HCT116 (cell line): ENCODE results near the gene OIP5. TPM values are rescaled to one million over a fixed set of nuclear protein-coding genes. Genes with fewer than 3 reads are reported as not detected.

Experiments used
- ATAC-seq: fragments of 200-7000 bp; cut with Tn5 transposase; 2 replicates; pipeline ENCODE4 v1.9.1; 2020; ENCODE audit warnings: mild to moderate bottlenecking, moderate library complexity
- BruUV-seq: library from RNA; stranded (reverse); fragments of 400-500 nt; replicated peaks from 2 replicates; lab custom pipeline; 2021; lab: Mats Ljungman, UMichigan
- CTCF ChIA-PET: fragments of 300-600 bp; sonication (Branson Sonifier 250); formaldehyde crosslinking; loops from one replicate; lab custom pipeline; 2021; ENCODE audit warnings: antibody characterized with exemption; lab: Charles Lee
- POLR2A ChIA-PET: fragments of 300-600, 350-600 bp; sonication (Branson Sonifier 250); formaldehyde crosslinking; loops from one replicate; lab custom pipeline; 2021; ENCODE audit warnings: antibody characterized with exemption; lab: Charles Lee
- RAD21 ChIA-PET, 2 experiments: fragments of 300-600 bp; sonication (Branson Sonifier 250); formaldehyde crosslinking; loops; one replicate each; lab custom pipeline; 2023; ENCODE audit warnings: low total read pairs in 2 of 2; ENCODE audit not compliant: uncharacterized antibody in 2 of 2, unreplicated experiment in 2 of 2, low non-redundant PET in 1 of 2; lab: Charles Lee
- DNase-seq: peaks from one replicate; pipeline ENCODE4 v3.0.0-alpha.2; 2010; ENCODE audit warnings: low read depth, low spot score
- H2AFZ ChIP-seq: fragments of 200-600 bp; shearing (Covaris generic), sonication (generic); 2 replicates; pipeline ENCODE4 v1.6.1; 2017; ENCODE audit warnings: low read depth, mixed run types, mixed read lengths, antibody characterized with exemption, low read length; ENCODE audit not compliant: poor library complexity, severe bottlenecking
- H3K27ac ChIP-seq: 2 replicates; pipeline ENCODE4 v1.5.1; 2012; ENCODE audit warnings: low read depth, low read length
- H3K27me3 ChIP-seq: fragments of 200-600 bp; sonication (generic); 2 replicates; pipeline ENCODE4 v1.6.1; 2016; ENCODE audit warnings: mixed run types, low read length, mixed read lengths; ENCODE audit not compliant: insufficient read depth
- H3K36me3 ChIP-seq, 2 experiments: fragments of 200-500 bp in 1 of 2; fragments of 200-600 bp in 1 of 2; sonication (Bioruptor generic) in 1 of 2; sonication (generic) in 1 of 2; 2 replicates each; pipeline versions ENCODE4 v1.5.1 to v1.6.1; 2014 to 2016; ENCODE audit warnings: low read length in 2 of 2, inconsistent platforms in 1 of 2, mixed read lengths in 1 of 2, mixed run types in 1 of 2; ENCODE audit not compliant: insufficient read depth in 2 of 2, control insufficient read depth in 1 of 2
- H3K4me1 ChIP-seq, 2 experiments: fragments of 200-600 bp in 1 of 2; sonication (generic) in 1 of 2; 2 replicates each; pipeline versions ENCODE4 v1.5.1 to v1.6.1; 2012 to 2017; ENCODE audit warnings: low read length in 2 of 2, inconsistent platforms in 1 of 2, mild to moderate bottlenecking in 1 of 2, mixed read lengths in 1 of 2, mixed run types in 1 of 2, moderate library complexity in 1 of 2; ENCODE audit not compliant: insufficient read depth in 2 of 2, control insufficient read depth in 1 of 2
- H3K4me2 ChIP-seq: fragments of 200-600 bp; sonication (generic); 2 replicates; pipeline ENCODE4 v1.6.1; 2017; ENCODE audit warnings: mixed run types, low read length, mixed read lengths
- H3K4me3 ChIP-seq, 2 experiments: fragments of 200-600 bp in 1 of 2; sonication (generic) in 1 of 2; replicated peaks in 1 of 2; 2 replicates each; pipeline ENCODE4 v1.5.1; 2011 to 2016; ENCODE audit warnings: low read length in 2 of 2, control low read depth in 1 of 2, low read depth in 1 of 2, mild to moderate bottlenecking in 1 of 2, mixed read lengths in 1 of 2, mixed run types in 1 of 2
- H3K79me2 ChIP-seq: fragments of 200-600 bp; sonication (generic); 2 replicates; pipeline ENCODE4 v1.6.1; 2017; ENCODE audit warnings: mild to moderate bottlenecking, mixed run types, low read length, moderate library complexity, mixed read lengths; ENCODE audit not compliant: insufficient read depth
- H3K9ac ChIP-seq: fragments of 200-600 bp; sonication (generic); 2 replicates; pipeline ENCODE4 v1.6.1; 2016; ENCODE audit warnings: low read length, mixed read lengths
- H3K9me2 ChIP-seq: fragments of 200-600 bp; sonication (generic), shearing (Covaris generic); 2 replicates; pipeline ENCODE4 v1.6.1; 2017; ENCODE audit warnings: mixed run types, mild to moderate bottlenecking, moderate library complexity; ENCODE audit not compliant: insufficient read depth
- H3K9me3 ChIP-seq, 2 experiments: fragments of 200-500 bp in 1 of 2; fragments of 200-600 bp in 1 of 2; sonication (Bioruptor generic) in 1 of 2; sonication (generic) in 1 of 2; 2 replicates each; pipeline ENCODE4 v1.6.1; 2014 to 2017; ENCODE audit warnings: low read length in 2 of 2, mixed read lengths in 2 of 2, inconsistent platforms in 1 of 2, low read depth in 1 of 2, mild to moderate bottlenecking in 1 of 2, mixed run types in 1 of 2, moderate library complexity in 1 of 2; ENCODE audit not compliant: control insufficient read depth in 1 of 2, insufficient read depth in 1 of 2
- H4K20me1 ChIP-seq: fragments of 200-600 bp; sonication (generic), shearing (Covaris generic); 2 replicates; pipeline ENCODE4 v1.6.1; 2017; ENCODE audit warnings: mixed run types, mild to moderate bottlenecking, moderate library complexity; ENCODE audit not compliant: insufficient read depth
- CBX3 ChIP-seq: IDR thresholded peaks from 2 replicates; pipeline ENCODE4 v1.6.1; 2012; ENCODE audit warnings: low read depth
- CEBPB ChIP-seq: IDR thresholded peaks from 2 replicates; pipeline ENCODE4 v1.6.1; 2012; ENCODE audit warnings: low read depth
- EGR1 ChIP-seq: IDR thresholded peaks from 2 replicates; pipeline ENCODE4 v1.6.1; 2012; ENCODE audit warnings: low read depth
- ELF1 ChIP-seq: IDR thresholded peaks from 2 replicates; pipeline ENCODE4 v1.6.1; 2012; ENCODE audit warnings: low read depth, borderline replicate concordance
- EZH2 ChIP-seq: fragments of 200-600 bp; sonication (generic); IDR thresholded peaks from 2 replicates; pipeline ENCODE4 v1.6.1; 2017; ENCODE audit warnings: antibody characterized with exemption, mixed run types
- POLR2A ChIP-seq: IDR thresholded peaks from 2 replicates; pipeline ENCODE4 v1.7.0; 2011; ENCODE audit warnings: borderline replicate concordance; ENCODE audit not compliant: insufficient read depth, insufficient read length; ENCODE audit errors: extremely low read depth
- RAD21 ChIP-seq: IDR thresholded peaks from 2 replicates; pipeline ENCODE4 v1.6.1; 2012; ENCODE audit warnings: low read depth, mild to moderate bottlenecking
- SRF ChIP-seq: IDR thresholded peaks from 2 replicates; pipeline ENCODE4 v1.6.1; 2012; ENCODE audit warnings: low read depth
- YY1 ChIP-seq: IDR thresholded peaks from 2 replicates; pipeline ENCODE4 v1.6.1; 2011; ENCODE audit warnings: low read length, low read depth, moderate library complexity, mild to moderate bottlenecking; ENCODE audit not compliant: insufficient replicate concordance; ENCODE audit errors: extremely low read depth
- intact Hi-C: fragments of 100-400 bp; cut with micrococcal nuclease; formaldehyde crosslinking; loops from 2 replicates; pipeline ENCODE4 v1.10.0; 2022
- total RNA-seq: library from RNA; stranded (reverse); gene quantifications from one replicate; pipeline ENCODE4 v1.2.1, GENCODE V29; 2021; ENCODE audit not compliant: unreplicated experiment
- TF ChIP-seq, protein P1 (sequence below), 3 experiments: fragments of 200-600 bp in 1 of 3; sonication (generic) in 1 of 3; IDR thresholded peaks in 2 of 3; conservative IDR thresholded peaks in 1 of 3; 2 replicates each; pipeline ENCODE4 v1.5.1; 2012 to 2017; ENCODE audit warnings: low read depth in 2 of 3, low read length in 2 of 3, antibody characterized with exemption in 1 of 3, borderline replicate concordance in 1 of 3, control low read depth in 1 of 3, mild to moderate bottlenecking in 1 of 3, mixed read lengths in 1 of 3, mixed run types in 1 of 3, moderate library complexity in 1 of 3; ENCODE audit not compliant: insufficient read depth in 1 of 3

OIP5 gene
- total RNA-seq, 1 experiment from 2014 or later: 19.7 TPM

DNA sequence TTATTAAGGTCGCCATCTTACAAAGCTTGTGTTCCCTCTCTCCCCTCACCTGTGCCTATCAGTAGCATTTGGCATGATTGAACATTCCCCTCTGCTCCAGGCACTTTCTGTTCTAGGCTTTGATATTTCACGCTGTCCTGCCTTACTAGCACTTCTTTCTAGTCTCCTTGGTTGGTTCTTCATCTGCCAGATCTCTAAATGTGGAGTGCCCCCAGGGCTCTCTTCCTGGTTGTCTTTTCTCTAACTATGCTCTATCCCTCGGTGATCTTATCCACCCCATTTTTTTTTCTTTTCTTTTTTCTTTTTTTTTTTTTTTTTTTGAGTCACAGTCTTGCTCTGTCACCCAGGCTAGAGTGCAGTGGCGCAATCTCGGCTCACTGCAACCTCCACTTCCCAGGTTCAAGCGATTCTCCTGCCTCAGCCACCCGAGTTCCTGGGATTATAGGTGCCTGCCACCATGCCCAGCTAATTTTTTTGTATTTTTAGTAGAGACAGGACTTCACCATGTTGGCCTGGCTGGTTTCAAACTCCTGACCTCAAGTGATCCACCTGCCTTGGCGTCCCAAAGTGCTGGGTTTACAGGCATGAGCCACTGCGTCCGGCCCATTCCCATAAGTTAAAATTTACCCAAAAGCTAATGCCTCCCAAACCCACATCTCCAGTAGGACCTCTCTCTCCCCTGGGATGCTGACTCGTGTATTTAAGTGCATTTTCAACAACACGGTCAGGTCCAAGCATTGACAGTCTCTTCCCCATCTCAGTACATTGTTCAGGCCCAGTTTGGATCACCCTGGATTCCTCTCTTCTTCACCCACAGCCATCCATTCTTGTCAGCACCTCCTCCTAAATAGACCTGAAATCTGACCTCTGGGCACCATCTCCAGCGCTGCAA, 5.5 kb upstream of the OIP5 start:
- Histone ChIP-seq H3K9me2 (no peaks in the 10 kb centered on the region), H3K27me3 (no peaks in the 10 kb centered on the region), H3K9me3 (no peaks in the 10 kb centered on the region), H2AFZ (no peak overlapping the region), H3K4me3 (no peak overlapping the region), H4K20me1 (no peaks in the 10 kb centered on the region; the same call in 1 of the 2 replicates), H3K4me2 (no peak overlapping the region), H3K4me1 (peaks cover 9 to 14% of the 10 kb centered on the region in 2 experiments; a peak in 3 of 4 replicates), H3K79me2 (peaks cover 100% of the 10 kb centered on the region), H3K27ac (no peak overlapping the region), H3K36me3 (peaks cover 16 to 43% of the 10 kb centered on the region in 2 experiments), H3K9ac (no peak overlapping the region)
- DNase-seq: no peak
- TF ChIP-seq YY1 (no peak), POLR2A (no peak), CBX3 (no peak), SRF (no peak), EGR1 (no peak), RAD21 (no peak), ELF1 (no peak), EZH2 (no peak), CEBPB (no peak)
- TF ChIP-seq, protein P1, sequence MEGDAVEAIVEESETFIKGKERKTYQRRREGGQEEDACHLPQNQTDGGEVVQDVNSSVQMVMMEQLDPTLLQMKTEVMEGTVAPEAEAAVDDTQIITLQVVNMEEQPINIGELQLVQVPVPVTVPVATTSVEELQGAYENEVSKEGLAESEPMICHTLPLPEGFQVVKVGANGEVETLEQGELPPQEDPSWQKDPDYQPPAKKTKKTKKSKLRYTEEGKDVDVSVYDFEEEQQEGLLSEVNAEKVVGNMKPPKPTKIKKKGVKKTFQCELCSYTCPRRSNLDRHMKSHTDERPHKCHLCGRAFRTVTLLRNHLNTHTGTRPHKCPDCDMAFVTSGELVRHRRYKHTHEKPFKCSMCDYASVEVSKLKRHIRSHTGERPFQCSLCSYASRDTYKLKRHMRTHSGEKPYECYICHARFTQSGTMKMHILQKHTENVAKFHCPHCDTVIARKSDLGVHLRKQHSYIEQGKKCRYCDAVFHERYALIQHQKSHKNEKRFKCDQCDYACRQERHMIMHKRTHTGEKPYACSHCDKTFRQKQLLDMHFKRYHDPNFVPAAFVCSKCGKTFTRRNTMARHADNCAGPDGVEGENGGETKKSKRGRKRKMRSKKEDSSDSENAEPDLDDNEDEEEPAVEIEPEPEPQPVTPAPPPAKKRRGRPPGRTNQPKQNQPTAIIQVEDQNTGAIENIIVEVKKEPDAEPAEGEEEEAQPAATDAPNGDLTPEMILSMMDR (IDR thresholded peaks at IDR 0.05 in 2 of 3, conservative IDR thresholded peaks at IDR 0.05 in 1 of 3; ENCODE audit: borderline replicate concordance in 1 of 3, insufficient read depth in 1 of 3, low read depth in 2 of 3, low read length in 2 of 3): no peak
- no TSS peak for BruUV-seq
- CTCF ChIA-PET: no interaction called here
- RAD21 ChIA-PET: no interaction called here
- ATAC-seq: no peak
- POLR2A ChIA-PET: no interaction called here
- intact Hi-C loops: no loop called here
